MM.1S (cell line): ENCODE data around the gene POU2F2.
A peak's percentile ranks its signal among the peaks of the same experiment; 100 is the strongest.

Experiments used
- DNase-seq: peaks from one replicate; pipeline ENCODE4 v3.0.0-alpha.2; 2015
- H2AFZ ChIP-seq: fragments of 300-600 bp; sonication (generic); 2 replicates; pipeline ENCODE4 v1.6.0; 2016; ENCODE audit warnings: antibody characterized with exemption, low read length
- H3F3A ChIP-seq: fragments of 300-600 bp; sonication (generic); 2 replicates; pipeline ENCODE4 v1.6.1; 2016; ENCODE audit warnings: mild to moderate bottlenecking, antibody characterized with exemption, low read length, moderate library complexity, mixed read lengths; ENCODE audit not compliant: insufficient read depth
- H3K27ac ChIP-seq: fragments of 300-600 bp; sonication (generic); 2 replicates; pipeline ENCODE4 v1.5.1; 2016; ENCODE audit warnings: mild to moderate bottlenecking, low read length
- H3K27me3 ChIP-seq: fragments of 300-600 bp; sonication (generic); replicated peaks from 2 replicates; pipeline ENCODE4 v1.6.0; 2016; ENCODE audit warnings: low read length; ENCODE audit not compliant: insufficient read depth
- H3K36me3 ChIP-seq: fragments of 300-600 bp; sonication (generic); replicated peaks from 2 replicates; pipeline ENCODE4 v1.6.1; 2016; ENCODE audit warnings: mild to moderate bottlenecking, low read length, mixed read lengths; ENCODE audit not compliant: insufficient read depth
- H3K4me1 ChIP-seq: fragments of 300-600 bp; sonication (generic); 2 replicates; pipeline ENCODE4 v1.6.1; 2016; ENCODE audit warnings: low read length, mixed read lengths
- H3K4me2 ChIP-seq: fragments of 300-600 bp; sonication (generic); 2 replicates; pipeline ENCODE4 v1.6.0; 2016; ENCODE audit warnings: low read depth, low read length
- H3K4me3 ChIP-seq: fragments of 300-600 bp; sonication (generic); 2 replicates; pipeline ENCODE4 v1.5.1; 2016; ENCODE audit warnings: low read length, mixed read lengths
- H3K79me2 ChIP-seq: fragments of 300-600 bp; sonication (generic); 2 replicates; pipeline ENCODE4 v1.6.1; 2016; ENCODE audit warnings: mixed run types, low read length, mixed read lengths
- H3K9ac ChIP-seq: fragments of 300-600 bp; sonication (generic); 2 replicates; pipeline ENCODE4 v1.6.1; 2016; ENCODE audit warnings: low read length, mixed read lengths
- H3K9me2 ChIP-seq: fragments of 300-600 bp; sonication (generic); replicated peaks from 2 replicates; pipeline ENCODE4 v1.6.1; 2016; ENCODE audit warnings: mild to moderate bottlenecking, low read length, mixed read lengths; ENCODE audit not compliant: insufficient read depth
- H3K9me3 ChIP-seq: fragments of 300-600 bp; sonication (generic); replicated peaks from 2 replicates; pipeline ENCODE4 v1.6.1; 2016; ENCODE audit warnings: mild to moderate bottlenecking, low read length, mixed read lengths; ENCODE audit not compliant: insufficient read depth
- H4K20me1 ChIP-seq: fragments of 300-600 bp; sonication (generic); 2 replicates; pipeline ENCODE4 v1.6.1; 2016; ENCODE audit warnings: mild to moderate bottlenecking, low read length, moderate library complexity, mixed read lengths; ENCODE audit not compliant: insufficient read depth
- EZH2 ChIP-seq: fragments of 300-600 bp; sonication (generic); optimal IDR thresholded peaks from 2 replicates; pipeline ENCODE3; 2017; ENCODE audit warnings: low read depth, mild to moderate bottlenecking, antibody characterized with exemption, low read length, mixed read lengths
- EZH2phosphoT487 ChIP-seq: fragments of 300-600 bp; sonication (generic); IDR thresholded peaks from 2 replicates; pipeline ENCODE4 v1.6.1; 2018; ENCODE audit warnings: antibody characterized with exemption, low read length
- TF ChIP-seq, protein P1 (sequence below): fragments of 300-600 bp; sonication (generic); IDR thresholded peaks from 2 replicates; pipeline ENCODE4 v1.5.1; 2016; ENCODE audit warnings: antibody characterized with exemption, low read length, mixed read lengths

Gene POU2F2

DNA sequence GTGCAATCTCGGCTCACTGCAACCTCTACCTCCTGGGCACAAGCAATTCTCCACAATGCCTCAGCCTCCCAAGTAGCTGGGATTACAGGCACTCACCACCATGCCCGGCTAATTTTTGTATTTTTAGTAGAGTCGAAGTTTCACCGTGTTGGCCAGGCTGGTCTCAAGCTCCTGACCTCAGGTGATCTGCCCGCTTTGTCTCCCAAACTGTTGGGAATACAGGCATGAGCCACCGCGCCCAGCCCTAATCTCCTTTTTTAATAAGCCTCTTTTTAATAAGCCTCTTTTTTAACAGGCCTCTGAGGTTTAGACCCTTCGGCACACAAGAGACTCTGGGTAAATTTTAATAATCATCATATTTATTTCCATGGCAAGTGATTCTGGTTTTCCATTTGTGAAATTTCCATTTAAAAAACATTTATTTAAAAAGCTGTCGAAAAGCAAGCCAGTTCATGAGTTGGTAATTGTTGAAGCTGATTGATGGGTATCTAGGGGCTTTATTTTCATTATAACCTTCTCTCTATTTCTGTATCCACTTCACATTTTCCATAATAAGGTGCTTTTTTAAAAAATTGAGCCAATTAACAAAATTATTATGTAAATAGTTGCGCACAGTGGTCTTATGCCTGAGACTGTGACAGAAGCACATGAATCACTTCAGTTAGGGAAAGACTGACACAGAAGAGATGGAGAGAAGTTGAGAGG lies 11.8 kb downstream of the POU2F2 start:
- Histone ChIP-seq H3K9ac (no peak overlapping the region), H2AFZ (no peak overlapping the region), H3K4me1 (0 out of 2 replicates have a peak, but pooled peaks cover 2% of the 10 kb centered on the region), H3K4me3 (no peak overlapping the region), H3K79me2 (no peaks in the 10 kb centered on the region), H3K9me3 (no peaks in the 10 kb centered on the region), H3K27ac (no peak overlapping the region), H4K20me1 (no peaks in the 10 kb centered on the region), H3K9me2 (no peaks in the 10 kb centered on the region), H3K4me2 (no peak overlapping the region), H3K36me3 (no peaks in the 10 kb centered on the region), H3K27me3 (no peaks in the 10 kb centered on the region), H3F3A (no peaks in the 10 kb centered on the region)
- DNase-seq: no peak
- TF ChIP-seq, protein P1, sequence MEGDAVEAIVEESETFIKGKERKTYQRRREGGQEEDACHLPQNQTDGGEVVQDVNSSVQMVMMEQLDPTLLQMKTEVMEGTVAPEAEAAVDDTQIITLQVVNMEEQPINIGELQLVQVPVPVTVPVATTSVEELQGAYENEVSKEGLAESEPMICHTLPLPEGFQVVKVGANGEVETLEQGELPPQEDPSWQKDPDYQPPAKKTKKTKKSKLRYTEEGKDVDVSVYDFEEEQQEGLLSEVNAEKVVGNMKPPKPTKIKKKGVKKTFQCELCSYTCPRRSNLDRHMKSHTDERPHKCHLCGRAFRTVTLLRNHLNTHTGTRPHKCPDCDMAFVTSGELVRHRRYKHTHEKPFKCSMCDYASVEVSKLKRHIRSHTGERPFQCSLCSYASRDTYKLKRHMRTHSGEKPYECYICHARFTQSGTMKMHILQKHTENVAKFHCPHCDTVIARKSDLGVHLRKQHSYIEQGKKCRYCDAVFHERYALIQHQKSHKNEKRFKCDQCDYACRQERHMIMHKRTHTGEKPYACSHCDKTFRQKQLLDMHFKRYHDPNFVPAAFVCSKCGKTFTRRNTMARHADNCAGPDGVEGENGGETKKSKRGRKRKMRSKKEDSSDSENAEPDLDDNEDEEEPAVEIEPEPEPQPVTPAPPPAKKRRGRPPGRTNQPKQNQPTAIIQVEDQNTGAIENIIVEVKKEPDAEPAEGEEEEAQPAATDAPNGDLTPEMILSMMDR: no peak
- TF ChIP-seq EZH2 (no peak), EZH2phosphoT487 (no peak)

DNA sequence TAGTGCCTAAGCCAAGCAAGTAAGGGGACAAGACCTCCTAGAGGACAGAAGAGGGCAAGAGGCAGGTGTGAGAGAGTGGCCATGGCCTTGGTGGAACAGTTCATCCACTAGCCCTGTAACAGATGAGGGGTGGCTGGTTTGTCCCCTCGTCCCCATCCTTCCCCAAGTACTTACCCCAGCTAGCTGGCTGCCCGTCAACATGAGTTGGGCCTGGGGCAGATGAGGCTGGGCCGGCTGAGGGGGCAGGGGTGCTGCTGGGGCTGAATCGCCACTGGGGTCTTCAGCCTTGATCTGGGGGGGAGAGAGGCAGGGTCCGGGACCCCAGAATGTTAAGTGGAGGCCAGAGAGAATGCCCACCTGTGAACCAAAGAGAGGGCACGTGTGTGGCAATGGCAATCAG lies 15.2 kb downstream of the POU2F2 start:
- H3K4me1 ChIP-seq: peaks cover 19% of the 10 kb centered on the region
- DNase-seq: no peak
- H3K27me3 ChIP-seq: no peaks in the 10 kb centered on the region
- no peaks in the 10 kb centered on the region for H3K36me3 ChIP-seq
- H3K9ac ChIP-seq: no peak overlapping the region
- H4K20me1 ChIP-seq: no peaks in the 10 kb centered on the region
- TF ChIP-seq EZH2phosphoT487 (no peak), EZH2 (no peak)
- TF ChIP-seq, protein P1: no peak
- no peaks in the 10 kb centered on the region for H3K9me3 ChIP-seq
- H3K9me2 ChIP-seq: no peaks in the 10 kb centered on the region
- H3K27ac ChIP-seq: no peak overlapping the region
- H3K4me2 ChIP-seq: no peak overlapping the region
- H2AFZ ChIP-seq: no peak overlapping the region
- no peak overlapping the region for H3K4me3 ChIP-seq
- H3F3A ChIP-seq: no peaks in the 10 kb centered on the region
- no peaks in the 10 kb centered on the region for H3K79me2 ChIP-seq

DNA sequence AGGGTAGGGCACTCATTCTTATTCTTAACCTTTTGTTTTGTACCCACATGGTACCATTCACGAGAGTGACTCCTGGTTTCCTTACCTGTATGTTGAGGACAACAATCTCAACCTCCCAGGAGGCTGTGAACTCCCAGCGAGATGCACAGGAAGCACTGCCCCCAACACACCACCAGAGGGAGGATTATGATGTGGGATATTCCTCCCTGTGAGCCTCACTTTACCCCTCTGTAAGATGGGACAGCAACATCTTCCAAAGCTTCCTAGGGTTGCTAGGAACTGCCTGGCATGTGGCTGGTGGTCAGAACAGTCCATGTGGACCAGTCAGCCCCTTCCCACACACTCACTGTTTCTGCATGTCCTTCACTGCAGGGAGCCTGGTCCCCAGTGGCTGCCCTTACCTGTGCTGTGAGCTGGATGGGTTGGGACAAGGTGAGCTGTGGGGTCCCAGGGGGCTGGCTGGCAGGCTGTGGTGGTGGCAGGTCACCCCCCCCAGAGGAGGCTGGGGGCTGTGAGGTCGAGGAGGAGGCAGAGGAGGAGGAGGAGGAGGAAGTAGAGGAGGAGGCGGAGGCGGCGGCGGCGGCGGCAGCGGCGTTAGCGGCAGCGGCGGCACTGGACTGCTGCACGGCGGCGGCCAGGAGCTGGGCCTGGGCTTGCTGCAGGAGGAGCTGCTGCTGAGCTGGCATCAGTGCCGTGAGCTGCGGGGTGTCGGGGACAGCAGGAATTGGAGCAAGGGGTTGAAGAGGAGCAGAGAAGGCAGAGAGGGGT lies 15.8 kb downstream of the POU2F2 start:
- no peaks in the 10 kb centered on the region for H3K27me3 ChIP-seq
- no peak overlapping the region for H2AFZ ChIP-seq
- H3K9me2 ChIP-seq: no peaks in the 10 kb centered on the region
- H4K20me1 ChIP-seq: no peaks in the 10 kb centered on the region
- TF ChIP-seq, protein P1: peak; percentile 23
- TF ChIP-seq EZH2: no peak
- no peak overlapping the region for H3K4me3 ChIP-seq
- no peaks in the 10 kb centered on the region for H3F3A ChIP-seq
- no peak overlapping the region for H3K4me2 ChIP-seq
- DNase-seq: no peak
- H3K9ac ChIP-seq: no peak overlapping the region
- no peak overlapping the region for H3K27ac ChIP-seq
- no peaks in the 10 kb centered on the region for H3K9me3 ChIP-seq
- no peaks in the 10 kb centered on the region for H3K36me3 ChIP-seq
- H3K4me1 ChIP-seq: peaks cover 19% of the 10 kb centered on the region
- H3K79me2 ChIP-seq: no peaks in the 10 kb centered on the region
